GM19035 (cell line): ENCODE results near the gene RGS8.

Experiments used
- ATAC-seq: cut with Tn5 transposase; IDR thresholded peaks from one replicate; pipeline ENCODE4 v1.9.1; 2021; ENCODE audit not compliant: unreplicated experiment

The RGS8 gene

DNA sequence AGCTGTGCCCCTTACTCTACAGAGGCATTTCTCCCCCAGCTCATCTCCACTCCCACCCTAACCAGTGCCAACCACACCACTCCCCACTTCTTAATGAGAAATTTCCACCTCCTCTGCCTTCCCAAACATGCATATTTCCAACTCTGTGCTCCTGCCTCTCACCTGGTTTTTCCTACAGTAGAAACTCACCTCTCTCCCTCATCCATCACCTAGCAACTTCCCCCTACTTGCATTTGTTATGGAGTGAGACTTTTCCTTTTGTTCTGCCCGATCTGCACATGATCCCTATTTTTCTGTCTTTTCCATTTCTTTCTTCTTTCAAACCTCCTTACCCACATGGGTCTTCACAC, 11.9 kb downstream of the RGS8 start:
- no peak for ATAC-seq

DNA sequence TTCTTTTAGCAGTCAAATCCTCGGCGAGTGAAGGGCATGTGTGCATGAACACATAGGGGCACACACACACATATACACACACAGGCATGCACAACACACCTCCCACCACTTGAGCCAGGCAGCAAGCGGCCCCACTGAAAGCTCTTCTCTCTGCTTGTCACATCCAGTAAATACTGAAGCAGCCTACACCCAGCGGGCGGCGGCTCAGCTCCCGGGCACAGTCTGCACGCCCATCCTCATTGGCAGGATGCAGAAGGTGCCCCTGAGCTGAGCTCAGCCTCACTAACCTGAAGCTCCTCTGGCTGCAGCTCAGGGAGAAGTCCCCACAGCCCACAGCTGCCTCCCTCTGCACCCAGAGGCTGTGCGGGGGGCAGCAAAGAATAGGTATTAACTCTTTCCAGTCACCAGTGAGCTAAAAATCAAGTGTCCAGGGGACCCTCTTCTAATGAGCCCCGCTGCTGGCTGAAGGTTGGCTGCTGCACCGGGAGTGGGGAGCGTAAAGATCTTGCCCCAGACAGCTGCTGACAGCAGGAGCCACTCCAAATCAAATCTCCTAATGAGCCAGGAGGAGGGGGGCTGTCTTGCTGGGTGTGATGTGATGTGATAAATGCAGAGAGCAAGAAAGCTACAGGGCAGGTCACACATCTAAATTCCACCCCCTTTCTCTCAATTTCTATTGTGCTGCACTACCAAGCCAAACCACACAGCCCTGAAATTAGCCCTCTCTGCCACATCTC, 12.5 kb downstream of the RGS8 start:
- ATAC-seq: no peak

DNA sequence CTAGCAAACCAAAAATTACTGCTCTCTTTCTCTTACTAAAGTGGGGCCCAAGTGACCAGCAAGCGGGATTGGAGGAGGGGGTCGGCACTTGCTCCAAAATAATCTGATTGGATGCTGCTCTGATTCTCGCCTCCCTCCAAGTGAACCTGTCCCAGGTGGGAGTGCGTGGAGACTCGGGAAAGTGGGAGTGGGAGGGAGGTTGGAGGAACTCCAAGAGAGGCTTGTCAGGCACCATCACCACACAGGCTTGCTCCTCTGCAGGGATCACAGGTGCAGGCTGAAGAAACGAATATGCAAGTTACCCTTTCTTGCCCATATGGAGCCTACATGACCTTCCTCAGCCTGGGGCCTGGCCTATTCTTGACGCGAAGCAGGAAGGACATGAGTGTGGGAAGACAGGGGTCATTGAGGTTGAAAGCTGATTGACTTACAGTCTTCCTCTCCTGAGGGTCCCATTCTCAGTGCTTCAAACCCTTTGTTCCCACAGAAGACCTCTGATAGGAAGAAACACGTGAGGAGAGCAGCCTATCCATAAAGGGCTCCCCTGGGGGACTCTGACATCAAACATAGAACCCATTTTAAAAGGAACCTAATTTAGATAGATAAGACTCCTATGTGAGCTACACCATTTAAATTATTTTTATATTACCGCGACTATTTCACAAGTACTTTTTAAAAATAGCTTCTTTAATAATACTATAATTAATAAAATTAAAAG, 14.2 kb downstream of the RGS8 start:
- ATAC-seq: no peak

DNA sequence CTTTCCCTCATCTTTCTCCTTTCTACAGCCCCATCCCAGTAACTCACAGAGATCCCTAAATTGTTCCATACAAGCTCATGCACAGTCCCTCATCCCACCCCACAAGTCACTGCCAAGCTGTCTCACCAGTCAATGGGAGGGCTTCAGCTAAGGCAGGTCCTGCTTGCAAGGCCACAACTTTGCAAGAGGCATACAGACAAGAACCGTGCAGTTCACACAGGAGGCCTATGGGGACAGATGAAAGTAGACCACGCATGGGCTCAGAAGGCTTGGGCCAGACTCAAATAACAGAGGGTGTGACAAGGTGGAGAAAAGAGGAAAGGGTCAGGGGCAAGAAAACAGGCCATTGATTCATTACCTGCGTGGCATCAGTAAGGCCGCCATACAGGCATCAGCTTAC, 15.1 kb downstream of the RGS8 start:
- no peak for ATAC-seq

DNA sequence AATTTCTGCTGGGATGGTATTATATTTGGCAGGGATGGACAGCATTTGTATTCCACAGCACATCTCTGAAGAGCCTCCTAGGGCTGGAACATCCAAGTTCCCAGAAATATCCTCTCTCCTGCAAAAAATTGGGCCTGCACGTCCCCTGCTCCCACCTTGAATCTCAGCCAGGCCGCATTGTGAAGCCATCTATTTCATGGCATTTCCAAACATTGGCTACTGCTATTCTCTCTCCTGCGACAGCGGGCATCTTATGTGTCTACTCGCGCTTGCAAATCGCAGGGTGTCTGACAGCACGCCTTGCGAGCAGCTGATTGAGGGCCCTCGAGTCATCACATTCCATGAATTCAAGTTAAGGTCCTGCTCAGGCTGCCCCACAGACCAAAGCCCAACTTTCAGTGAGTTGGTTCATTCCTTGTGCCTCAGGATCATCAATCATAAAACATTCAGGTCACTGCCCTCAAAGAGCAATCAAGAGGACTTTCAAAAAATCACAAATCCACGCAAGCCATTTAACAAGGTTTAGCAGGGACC, 15.8 kb downstream of the RGS8 start:
- ATAC-seq: no peak

- ATAC-seq: no peak
Measured at GRCh38 chr1:182667848-182668505, 16.4 kb downstream of the RGS8 start.

DNA sequence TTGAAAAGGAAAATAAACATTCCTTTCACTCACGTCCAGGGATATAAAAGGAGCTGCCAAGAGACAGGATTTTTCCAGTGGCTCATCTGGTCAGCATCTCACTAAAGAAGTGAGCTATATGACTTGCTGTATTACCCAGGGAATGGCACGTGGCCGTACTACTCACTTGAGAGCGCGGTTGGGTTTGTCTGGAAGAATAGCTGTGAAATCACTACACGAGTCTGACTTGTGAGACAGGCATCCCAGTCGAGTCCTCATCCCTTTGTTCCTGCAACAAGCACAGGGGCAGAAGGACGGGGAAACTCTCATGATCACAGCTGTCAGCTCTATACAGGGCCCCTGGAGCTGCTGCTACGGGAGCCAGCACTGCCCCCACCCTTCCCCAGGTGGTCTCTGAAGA, 17.7 kb downstream of the RGS8 start:
- ATAC-seq: no peak

DNA sequence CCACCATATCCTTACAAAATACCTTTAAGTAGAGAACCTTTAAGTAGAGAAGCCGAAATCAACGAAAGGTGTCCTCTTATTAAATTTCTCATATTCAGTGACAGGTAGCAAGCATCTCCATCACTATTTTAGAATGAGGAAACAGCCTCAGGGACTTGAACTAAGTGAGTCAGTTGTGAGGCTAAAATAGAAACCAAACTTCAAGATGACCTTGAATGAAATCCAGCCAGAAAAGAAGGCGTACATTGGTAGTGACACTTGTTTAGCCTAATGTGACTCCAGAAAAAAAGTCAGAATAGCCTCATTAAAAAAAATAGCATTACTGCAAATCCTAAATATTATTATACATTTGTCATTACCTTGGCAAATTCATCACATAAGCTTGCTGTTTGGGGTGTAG, 20.1 kb downstream of the RGS8 start:
- no peak for ATAC-seq

DNA sequence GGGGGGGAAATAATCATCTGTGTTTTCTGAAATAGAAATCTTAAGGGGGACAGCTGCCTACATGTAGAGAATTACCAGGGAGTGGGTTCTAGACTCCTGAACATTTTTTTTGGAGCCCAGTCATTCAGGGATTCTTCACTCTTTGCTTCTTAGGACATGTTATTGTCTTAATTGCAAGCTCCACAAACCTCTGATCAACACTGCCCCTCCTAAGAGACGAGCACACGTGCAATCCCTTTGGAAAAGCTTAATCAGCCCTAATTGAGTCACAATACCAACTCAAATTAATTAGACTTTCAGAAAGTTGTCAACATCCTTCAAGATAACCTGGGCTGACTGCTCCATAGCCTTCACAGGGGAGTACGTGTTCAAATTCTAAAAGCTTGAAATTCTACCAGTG, 21.4 kb downstream of the RGS8 start:
- no peak for ATAC-seq

DNA sequence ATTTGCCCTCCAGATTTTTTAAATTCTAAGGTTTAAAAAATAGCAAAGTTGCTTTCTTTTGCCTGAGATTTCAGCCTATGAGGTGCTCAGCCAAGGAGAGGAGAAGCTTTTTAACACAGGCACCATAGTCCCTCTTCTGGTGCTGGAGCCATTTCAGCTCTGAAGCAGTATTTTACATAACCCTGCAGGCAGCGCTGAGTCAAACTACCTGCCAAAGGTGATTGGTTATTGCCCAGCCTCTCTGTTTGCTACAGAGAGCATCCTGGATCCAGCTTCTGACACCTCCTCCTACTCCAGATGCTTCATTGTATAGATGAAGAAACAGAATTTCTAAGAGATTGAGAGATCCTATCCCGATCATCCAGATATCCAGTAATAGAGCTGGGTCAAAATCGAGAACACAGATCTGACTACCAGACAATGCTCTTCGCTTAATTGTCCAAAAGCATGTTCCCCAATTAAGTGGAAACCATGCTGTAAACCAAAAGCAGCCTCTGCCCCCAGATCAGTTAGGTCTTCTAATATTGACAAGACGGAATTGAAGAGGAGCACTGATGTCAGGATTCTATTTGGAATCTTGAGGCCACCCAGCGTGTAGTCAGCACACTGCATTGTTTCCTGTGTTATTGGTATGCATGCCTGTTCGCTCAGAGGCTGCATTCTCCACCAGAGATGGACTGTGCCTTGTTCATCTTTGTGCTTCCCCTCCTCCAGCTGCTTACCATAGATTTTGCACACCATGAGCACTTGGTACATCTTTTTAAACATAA, 22.1 kb downstream of the RGS8 start:
- ATAC-seq: no peak

GRCh38 chr1:182658055-182658454, 26.3 kb downstream of the RGS8 start:
- no peak for ATAC-seq

GRCh38 chr1:182656842-182657397, 27.5 kb downstream of the RGS8 start:
- no peak for ATAC-seq

GRCh38 chr1:182653986-182654385, 30.4 kb downstream of the RGS8 start:
- ATAC-seq: no peak

- no peak for ATAC-seq
Measured at GRCh38 chr1:182652933-182653332, 31.5 kb downstream of the RGS8 start.

- no peak for ATAC-seq
Measured at GRCh38 chr1:182651339-182651724, 33.1 kb downstream of the RGS8 start.

DNA sequence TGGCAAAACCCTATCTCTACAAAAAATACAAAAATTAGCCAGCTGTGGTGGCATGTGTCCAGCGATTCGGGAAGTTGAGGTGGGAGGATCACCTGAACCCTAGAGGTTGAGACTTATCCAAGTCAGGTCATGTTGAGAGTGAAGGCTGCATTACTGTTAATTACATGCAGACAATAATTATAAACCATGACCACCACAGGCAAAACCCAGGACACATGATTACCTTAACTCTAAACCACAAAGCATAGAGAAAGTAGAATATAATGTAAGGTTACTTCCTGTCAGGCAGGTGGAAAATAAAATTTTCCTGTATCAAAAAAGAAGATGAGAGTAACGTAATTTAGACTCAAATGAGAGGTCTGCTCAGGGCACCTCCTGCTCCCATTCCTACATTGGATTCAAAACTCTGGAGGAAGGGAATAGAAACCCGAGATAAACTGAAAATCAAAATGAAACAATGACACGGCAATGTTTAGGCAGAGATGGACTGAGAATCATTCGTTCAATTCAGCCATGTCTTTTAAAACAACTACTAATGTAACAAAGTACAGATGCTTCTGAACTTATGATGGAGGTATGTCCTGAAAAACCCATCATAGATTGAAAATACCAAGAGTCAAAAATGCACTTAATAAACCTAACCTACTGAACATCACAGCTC, 33.6 kb downstream of the RGS8 start:
- ATAC-seq: no peak

DNA sequence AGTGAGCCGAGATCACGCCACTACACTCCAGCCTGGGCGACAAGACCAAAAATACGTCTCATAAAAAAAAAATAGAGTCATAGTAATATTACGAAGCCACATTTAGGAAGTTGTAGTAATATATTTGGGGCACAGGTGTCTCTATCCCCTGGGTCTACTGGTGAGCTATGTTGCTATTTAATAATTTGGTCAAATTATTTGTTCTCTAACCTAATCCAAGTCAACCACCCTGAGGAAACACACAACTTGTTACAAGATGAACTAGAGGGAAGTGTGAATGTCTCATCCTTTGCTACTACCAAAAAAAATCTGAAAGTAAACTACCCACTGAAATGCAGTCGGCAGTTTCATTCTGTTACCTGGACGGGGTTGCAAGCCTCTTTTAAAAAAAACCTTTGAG, 35.3 kb downstream of the RGS8 start:
- no peak for ATAC-seq

GRCh38 chr1:182646739-182647138, 37.6 kb downstream of the RGS8 start:
- no peak for ATAC-seq

DNA sequence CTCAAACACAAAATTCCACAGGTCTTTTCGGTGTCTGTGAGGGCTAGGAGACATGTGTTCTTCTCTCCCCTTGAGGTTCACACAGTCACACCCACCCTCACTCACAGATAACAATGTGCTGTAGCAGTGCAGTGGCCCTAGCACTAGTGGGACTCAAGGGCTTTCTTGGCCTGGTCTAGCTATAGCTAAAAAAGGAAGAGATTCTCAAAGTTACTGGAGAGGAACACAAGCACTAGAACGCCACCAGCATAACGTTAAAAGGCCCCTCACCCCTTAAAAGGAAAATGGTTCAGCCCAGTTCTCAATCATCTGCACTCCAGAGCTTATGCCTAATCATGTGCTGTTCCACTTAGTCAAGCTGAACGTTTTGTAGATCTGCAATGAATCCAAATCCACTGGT, 39.5 kb downstream of the RGS8 start:
- ATAC-seq: no peak

DNA sequence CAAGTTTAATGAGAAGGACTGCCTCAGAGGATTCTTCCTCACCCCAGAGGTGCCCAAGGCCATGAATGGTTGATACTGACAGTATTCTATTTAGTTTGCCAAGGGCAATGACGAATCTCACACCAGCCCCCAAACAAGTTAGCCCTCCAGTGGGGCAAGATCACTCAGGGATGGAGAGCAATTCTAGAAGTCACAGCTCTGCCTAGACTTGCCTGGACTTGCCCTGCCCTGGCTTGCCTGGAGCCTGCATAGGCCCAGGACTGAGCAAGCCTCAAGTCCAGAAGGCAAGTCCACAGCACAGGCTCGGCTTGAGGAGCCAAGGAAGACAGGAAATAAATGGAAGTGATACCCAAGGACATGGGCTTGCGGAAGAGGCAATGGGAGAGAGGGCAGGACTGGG, 40.7 kb downstream of the RGS8 start:
- ATAC-seq: no peak

DNA sequence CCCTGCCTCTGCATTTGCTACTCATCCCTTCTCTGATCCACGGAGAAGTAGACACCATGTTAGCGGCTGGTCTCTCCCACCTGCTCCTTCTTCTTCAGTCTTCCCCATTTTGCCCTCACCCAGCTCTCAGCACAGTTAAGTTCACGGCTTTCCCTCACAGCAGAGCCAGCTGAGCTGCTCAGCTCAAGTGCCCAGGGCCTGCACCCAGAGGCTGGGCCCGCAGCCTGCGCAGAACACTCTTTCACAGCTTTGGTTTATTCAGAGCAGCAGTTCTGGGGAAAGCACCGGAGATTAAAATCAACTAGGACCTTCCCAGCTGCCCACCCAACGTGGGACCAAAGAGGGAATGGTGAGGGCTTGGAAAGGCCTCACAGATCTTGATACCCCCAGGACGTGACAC, 41.9 kb downstream of the RGS8 start:
- no peak for ATAC-seq
